Endothelial cell of umbilical vein (primary cell): ENCODE data around the gene USP17L29.
"Not testable (repeated sequence)": the region's sequence is repeated elsewhere in the genome, so short reads cannot be mapped to it uniquely, and the experiment has no call there.

Source experiments
- CTCF ChIP-seq, 2 donors: IDR thresholded peaks; 1 replicate in 1 of 2; 2 replicates in 1 of 2; pipeline ENCODE4 v1.5.1; 2011; ENCODE audit warnings: low read length in 2 of 2, mild to moderate bottlenecking in 2 of 2, moderate library complexity in 2 of 2, control low read depth in 1 of 2, inconsistent platforms in 1 of 2, low read depth in 1 of 2; ENCODE audit not compliant: insufficient read depth in 1 of 2; ENCODE audit errors: extremely low read depth in 1 of 2
- EZH2 ChIP-seq: IDR thresholded peaks from 2 replicates; pipeline ENCODE4 v1.6.1; 2012; ENCODE audit warnings: borderline replicate concordance, low read depth, mild to moderate bottlenecking, moderate library complexity, low read length, inconsistent platforms; ENCODE audit not compliant: severe bottlenecking
- FOS ChIP-seq: IDR thresholded peaks from 2 replicates; pipeline ENCODE4 v1.6.1; 2011; ENCODE audit warnings: mild to moderate bottlenecking, low read length, moderate library complexity, borderline replicate concordance; ENCODE audit not compliant: insufficient read depth
- JUN ChIP-seq: IDR thresholded peaks from 2 replicates; pipeline ENCODE4 v1.6.1; 2011; ENCODE audit warnings: borderline replicate concordance, low read depth; ENCODE audit not compliant: insufficient read length, insufficient read depth
- MAX ChIP-seq: IDR thresholded peaks from 2 replicates; pipeline ENCODE4 v1.6.1; 2011; ENCODE audit not compliant: insufficient read depth, insufficient read length
- POLR2A ChIP-seq: IDR thresholded peaks from 2 replicates; pipeline ENCODE4 v1.6.1; 2012; ENCODE audit warnings: low read depth, mild to moderate bottlenecking, control low read depth, low read length
- POLR2AphosphoS5 ChIP-seq: IDR thresholded peaks from 2 replicates; pipeline ENCODE4 v1.6.1; 2012; ENCODE audit warnings: low read depth, mild to moderate bottlenecking, control low read depth, low read length, moderate library complexity; ENCODE audit not compliant: insufficient read depth

GRCh38 chr4:9343848-9344247 lies 9.6 kb upstream of the USP17L29 start, which contains the start of gene USP17L27:
- not testable (repeated sequence) for TF ChIP-seq FOS; JUN; POLR2A; EZH2; CTCF (IDR thresholded peaks at IDR 0.05; ENCODE audit: extremely low read depth in 1 of 2, insufficient read depth in 1 of 2, low read depth in 1 of 2, low read length in 2 of 2); MAX; POLR2AphosphoS5
